ENCODE data around the gene AP1G1. TPM values are rescaled to one million over a fixed set of nuclear protein-coding genes. Genes with fewer than 3 reads are reported as not detected.

The AP1G1 gene
- total RNA-seq, 1 experiment from 2014 or later: 32.0 TPM

DNA sequence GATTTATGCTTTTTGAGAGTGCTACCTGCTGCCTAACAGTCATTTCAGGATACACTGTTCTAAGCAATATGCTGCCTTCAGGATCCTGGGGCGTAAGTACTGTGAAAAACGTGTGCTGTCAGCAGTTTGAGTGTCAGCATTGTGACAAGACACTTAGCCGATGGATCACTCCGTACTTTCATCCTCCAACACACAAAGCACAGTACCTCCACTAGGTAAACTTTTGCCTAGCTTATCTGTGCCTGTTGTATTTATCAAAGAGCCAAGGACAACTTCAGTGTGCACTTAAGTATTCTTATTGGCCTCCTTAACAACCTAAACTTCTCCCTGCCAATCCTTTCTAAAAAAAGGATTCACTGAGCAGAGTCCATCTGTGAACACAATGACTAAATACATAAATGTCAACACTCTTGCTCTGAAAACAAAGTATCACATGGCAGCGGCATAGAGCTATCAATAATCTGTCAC is 50.3 kb downstream of the AP1G1 start:
- no peak for DNase-seq (ENCODE audit: low read depth)

DNA sequence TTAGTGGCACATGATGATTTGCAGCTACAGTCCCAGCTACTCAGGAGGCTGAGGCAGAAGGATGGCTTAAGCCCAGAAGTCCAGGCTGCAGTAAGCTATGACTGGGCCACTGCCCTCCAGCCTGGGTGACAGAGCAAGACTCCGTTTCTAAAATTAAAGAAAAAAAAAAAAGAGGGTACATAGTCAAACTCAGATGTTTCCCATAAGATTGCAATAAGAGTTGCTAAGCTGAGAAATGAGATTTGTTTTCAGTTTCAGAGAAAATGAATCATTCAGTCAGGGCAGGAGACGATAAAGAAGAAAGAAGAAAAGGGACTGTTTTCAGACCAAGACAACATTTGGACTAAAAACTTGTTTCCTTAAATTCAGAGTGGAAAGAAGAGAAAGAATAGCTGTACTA is 54.0 kb downstream of the AP1G1 start:
- no peak for DNase-seq (ENCODE audit: low read depth)

GRCh38 chr16:71754108-71754507 is 54.5 kb downstream of the AP1G1 start:
- DNase-seq (ENCODE audit: low read depth): no peak

- DNase-seq (ENCODE audit: low read depth): no peak
These were observed 60.4 kb downstream of the AP1G1 start for GRCh38 chr16:71748226-71748625.

- peak; percentile 5 for DNase-seq (ENCODE audit: low read depth)
These were observed 62.1 kb downstream of the AP1G1 start for GRCh38 chr16:71746442-71747046.

GRCh38 chr16:71738855-71739254 is 69.8 kb downstream of the AP1G1 start:
- DNase-seq (ENCODE audit: low read depth): no peak

DNA sequence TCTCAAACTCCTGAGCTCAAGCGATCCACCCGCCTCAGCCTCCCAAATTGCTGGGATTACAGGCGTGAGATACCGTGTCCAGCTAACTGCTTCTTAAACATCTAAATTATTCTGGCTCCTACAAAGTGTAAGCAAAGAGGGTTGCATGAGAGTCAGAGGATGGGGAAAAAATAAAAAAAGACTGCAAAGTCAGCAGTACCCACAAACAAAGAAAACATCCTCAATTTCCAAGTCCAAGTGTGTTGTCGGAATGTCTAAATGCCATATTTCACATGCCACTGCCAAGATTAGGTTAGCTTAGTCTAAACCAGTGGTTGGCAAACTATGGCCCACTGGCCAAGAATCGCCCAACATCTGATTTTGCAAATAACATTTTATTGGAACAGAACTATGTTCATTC is 71.1 kb downstream of the AP1G1 start:
- DNase-seq (ENCODE audit: low read depth): no peak

GRCh38 chr16:71734511-71734910 is 74.1 kb downstream of the AP1G1 start:
- DNase-seq (ENCODE audit: low read depth): no peak

- DNase-seq (ENCODE audit: low read depth): no peak
These were observed 76.0 kb downstream of the AP1G1 start for GRCh38 chr16:71732587-71732986.

- no peak for DNase-seq (ENCODE audit: low read depth)
These were observed 80.9 kb downstream of the AP1G1 start for GRCh38 chr16:71727551-71728324.

- DNase-seq (ENCODE audit: low read depth): no peak
These were observed 81.9 kb downstream of the AP1G1 start for GRCh38 chr16:71726476-71727315.

- DNase-seq (ENCODE audit: low read depth): no peak
These were observed 84.3 kb downstream of the AP1G1 start, which contains the start of gene PHLPP2 for GRCh38 chr16:71724320-71724751. TSS of gene PHLPP2 (minus strand) at chr16:71724701. CDS start at chr16:71714795, 9,906 bp downstream.

GRCh38 chr16:71723537-71724319 is 84.9 kb downstream of the AP1G1 start:
- DNase-seq (ENCODE audit: low read depth): peak; percentile 70

- DNase-seq (ENCODE audit: low read depth): peak; percentile 79
These were observed 85.7 kb downstream of the AP1G1 start for GRCh38 chr16:71722801-71723536.

DNA sequence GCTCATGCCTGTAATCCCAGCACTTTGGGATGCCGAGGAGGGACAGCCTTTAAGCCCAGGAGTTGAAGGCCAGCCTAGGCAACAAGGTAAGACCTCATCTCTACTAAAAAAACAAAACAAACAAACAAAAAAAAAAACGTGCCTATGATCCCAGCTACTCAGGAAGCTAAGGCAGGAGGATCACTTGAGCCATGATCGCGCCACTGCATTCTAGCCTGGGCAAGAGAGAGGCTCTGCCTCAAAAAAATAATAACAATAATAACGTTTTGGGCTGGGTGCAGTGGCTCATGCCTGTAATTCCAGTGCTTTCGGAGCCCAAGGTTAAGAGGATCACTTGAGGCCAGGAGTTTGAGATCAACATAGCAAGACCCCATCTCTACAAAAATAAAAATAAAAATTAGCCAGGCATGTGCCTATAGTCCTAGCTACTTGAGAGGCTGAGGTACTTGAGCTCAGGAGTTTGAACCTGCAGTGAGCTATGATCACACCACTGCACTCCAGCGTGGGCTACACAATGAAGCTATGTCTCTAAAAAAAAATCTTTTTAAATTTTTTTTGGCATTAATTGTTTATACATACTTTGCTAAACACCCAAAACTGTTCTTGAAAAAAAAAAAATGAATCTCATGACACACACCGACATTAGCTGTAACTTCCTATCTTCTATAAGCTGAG is 87.4 kb downstream of the AP1G1 start:
- DNase-seq (ENCODE audit: low read depth): no peak

DNA sequence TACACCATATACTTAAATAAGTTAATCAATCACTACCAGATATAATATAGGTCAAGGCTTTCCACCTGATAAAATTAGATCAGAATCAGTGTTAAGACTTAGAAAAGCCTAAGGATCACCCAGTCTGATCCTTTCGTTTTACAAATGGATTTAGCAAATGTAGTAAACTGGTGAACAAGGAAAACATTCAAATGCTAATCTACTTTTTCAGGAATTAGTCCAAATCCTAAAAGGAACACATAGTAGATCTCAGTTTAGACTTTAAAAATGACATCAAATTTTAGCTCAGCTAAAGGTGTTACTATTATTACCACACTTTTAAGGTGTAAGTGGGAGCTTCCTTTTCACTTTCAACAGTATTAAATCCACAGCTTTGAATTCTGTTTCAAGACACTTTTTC is 96.1 kb downstream of the AP1G1 start:
- DNase-seq (ENCODE audit: low read depth): no peak

DNA sequence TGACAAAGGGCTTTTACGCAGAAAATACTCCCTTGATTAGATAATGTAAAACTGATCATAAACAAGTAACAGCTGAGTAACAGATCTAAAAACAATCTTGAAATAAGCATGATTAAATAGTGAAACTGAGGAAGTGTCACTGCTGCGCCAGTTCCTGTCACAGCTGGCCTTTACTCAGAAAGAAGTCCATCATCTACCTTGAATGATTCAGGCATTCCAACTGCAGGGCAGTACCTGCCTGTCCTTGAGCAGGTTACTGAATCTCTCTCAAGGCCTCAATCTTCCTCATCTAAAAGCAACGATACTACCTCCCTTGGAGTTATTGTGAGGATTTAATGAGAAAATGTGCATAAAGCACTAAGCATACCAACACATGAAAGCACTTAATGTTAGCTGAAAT is 96.8 kb downstream of the AP1G1 start:
- DNase-seq (ENCODE audit: low read depth): no peak

- DNase-seq (ENCODE audit: low read depth): peak; percentile 6
These were observed 99.3 kb downstream of the AP1G1 start for GRCh38 chr16:71709229-71709781.

- no peak for DNase-seq (ENCODE audit: low read depth)
These were observed 99.9 kb downstream of the AP1G1 start for GRCh38 chr16:71708696-71709095.

DNA sequence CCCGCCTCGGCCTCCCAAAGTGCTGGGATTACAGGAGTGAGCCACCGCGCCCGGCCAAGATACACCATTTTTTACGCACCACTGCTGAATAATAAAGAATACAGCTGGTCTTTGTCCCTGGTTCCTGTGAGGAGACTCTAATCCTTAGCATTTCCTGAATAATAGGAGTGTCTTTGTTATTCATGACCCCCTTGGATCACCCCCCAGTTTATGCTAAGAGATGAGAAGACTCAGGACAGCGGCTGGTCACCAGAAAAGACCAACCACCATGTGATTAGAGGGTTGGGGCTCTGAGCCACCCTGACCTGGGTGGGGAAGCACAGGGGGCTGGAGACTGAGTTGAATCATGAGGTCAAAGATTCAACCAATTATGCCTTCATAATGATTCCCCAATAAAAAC is 101.4 kb downstream of the AP1G1 start:
- no peak for DNase-seq (ENCODE audit: low read depth)

Measured in Daoy (cell line).